HG03139 (cell line): ENCODE measurements around the gene BTG2.
"Not testable (repeated sequence)": the region's sequence is repeated elsewhere in the genome, so short reads cannot be mapped to it uniquely, and the experiment has no call there.

Experiments
- ATAC-seq: cut with Tn5 transposase; IDR thresholded peaks from one replicate; pipeline ENCODE4 v1.9.1; 2021; ENCODE audit not compliant: unreplicated experiment

Gene BTG2

GRCh38 chr1:203304919-203305808 lies at the start of gene BTG2:
BTG2 (plus strand) TSS chr1:203305519; CDS start chr1:203305607, 88 bp downstream.
- ATAC-seq: peak; percentile 60

GRCh38 chr1:203256636-203257035 lies 48.7 kb upstream of the BTG2 start:
- ATAC-seq: not testable (repeated sequence)

- no peak for ATAC-seq
These were observed 41.8 kb upstream of the BTG2 start for GRCh38 chr1:203263496-203263895.

- no peak for ATAC-seq
These were observed 41.2 kb upstream of the BTG2 start for GRCh38 chr1:203264052-203264501.

- ATAC-seq: no peak
These were observed 39.8 kb upstream of the BTG2 start for GRCh38 chr1:203265541-203265940.

GRCh38 chr1:203266140-203266539 lies 39.2 kb upstream of the BTG2 start:
- ATAC-seq: not testable (repeated sequence)

- no peak for ATAC-seq
These were observed 37.9 kb upstream of the BTG2 start for GRCh38 chr1:203267347-203267846.

- ATAC-seq: no peak
These were observed 37.4 kb upstream of the BTG2 start for GRCh38 chr1:203267912-203268311.

- no peak for ATAC-seq
These were observed 36.2 kb upstream of the BTG2 start for GRCh38 chr1:203268901-203269653.

GRCh38 chr1:203269654-203270020 lies 35.7 kb upstream of the BTG2 start:
- ATAC-seq: no peak

GRCh38 chr1:203270448-203270847 lies 34.9 kb upstream of the BTG2 start:
- ATAC-seq: no peak

- peak; percentile 33 for ATAC-seq
These were observed 34.1 kb upstream of the BTG2 start for GRCh38 chr1:203271018-203271743.

GRCh38 chr1:203271962-203272632 lies 33.2 kb upstream of the BTG2 start:
- no peak for ATAC-seq

- ATAC-seq: no peak
These were observed 32.6 kb upstream of the BTG2 start for GRCh38 chr1:203272633-203273205.

- ATAC-seq: peak; percentile 44
These were observed 32.0 kb upstream of the BTG2 start for GRCh38 chr1:203273206-203273868.

GRCh38 chr1:203273869-203274602 lies 31.3 kb upstream of the BTG2 start:
- no peak for ATAC-seq

- no peak for ATAC-seq
These were observed 30.5 kb upstream of the BTG2 start for GRCh38 chr1:203274603-203275381.

GRCh38 chr1:203275656-203276272 lies 29.6 kb upstream of the BTG2 start:
- ATAC-seq: no peak
